ENCODE results near the gene RBM39. TPM values are rescaled to one million over a fixed set of nuclear protein-coding genes. Genes with fewer than 3 reads are reported as not detected.

The RBM39 gene
- total and polyA plus RNA-seq, 2 of the 13 experiments (the other 11 are each of a cell fraction or from before 2014, with no cell fraction given): 788 to 920 TPM

DNA sequence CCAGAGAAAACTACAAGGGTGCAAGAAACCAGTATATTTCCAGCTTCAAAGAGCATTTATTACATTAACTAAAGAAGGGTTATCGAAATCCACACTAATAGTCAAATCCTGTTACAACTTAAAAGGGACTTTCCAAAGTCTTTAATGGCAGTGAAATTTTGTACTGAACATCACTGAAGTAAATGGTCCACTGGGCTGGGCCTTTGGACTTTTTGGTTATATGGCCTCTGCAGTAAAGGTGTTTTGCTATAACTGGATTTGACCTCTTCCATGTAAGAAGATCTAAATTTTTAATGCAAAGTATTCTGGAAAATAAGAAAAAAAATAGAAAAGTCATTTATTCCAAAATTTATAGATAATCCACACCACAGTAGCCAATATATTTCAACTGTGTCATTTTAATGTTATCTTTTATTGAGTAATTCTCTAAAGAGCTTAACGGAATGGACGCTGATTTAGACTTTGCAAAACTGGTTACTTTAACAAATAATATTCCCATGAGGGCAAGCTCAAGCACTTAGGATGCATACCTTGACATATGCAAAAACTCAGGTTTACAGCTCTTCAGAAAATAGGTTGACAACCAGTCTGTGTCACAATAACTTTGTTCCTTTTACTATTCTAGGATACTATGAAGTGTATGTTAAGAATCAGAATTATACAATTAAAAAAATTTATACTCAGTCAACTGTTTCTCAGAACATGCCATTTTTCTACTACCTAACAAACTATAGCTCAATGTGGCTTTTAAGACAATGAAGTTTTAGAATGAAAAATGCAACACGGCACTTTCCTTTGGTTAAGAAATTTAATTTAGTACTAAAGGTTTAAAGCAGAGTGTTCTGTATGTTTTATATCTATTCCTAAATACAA is 7.0 kb downstream of the RBM39 start (continued):
- TF ChIP-seq, protein P1, sequence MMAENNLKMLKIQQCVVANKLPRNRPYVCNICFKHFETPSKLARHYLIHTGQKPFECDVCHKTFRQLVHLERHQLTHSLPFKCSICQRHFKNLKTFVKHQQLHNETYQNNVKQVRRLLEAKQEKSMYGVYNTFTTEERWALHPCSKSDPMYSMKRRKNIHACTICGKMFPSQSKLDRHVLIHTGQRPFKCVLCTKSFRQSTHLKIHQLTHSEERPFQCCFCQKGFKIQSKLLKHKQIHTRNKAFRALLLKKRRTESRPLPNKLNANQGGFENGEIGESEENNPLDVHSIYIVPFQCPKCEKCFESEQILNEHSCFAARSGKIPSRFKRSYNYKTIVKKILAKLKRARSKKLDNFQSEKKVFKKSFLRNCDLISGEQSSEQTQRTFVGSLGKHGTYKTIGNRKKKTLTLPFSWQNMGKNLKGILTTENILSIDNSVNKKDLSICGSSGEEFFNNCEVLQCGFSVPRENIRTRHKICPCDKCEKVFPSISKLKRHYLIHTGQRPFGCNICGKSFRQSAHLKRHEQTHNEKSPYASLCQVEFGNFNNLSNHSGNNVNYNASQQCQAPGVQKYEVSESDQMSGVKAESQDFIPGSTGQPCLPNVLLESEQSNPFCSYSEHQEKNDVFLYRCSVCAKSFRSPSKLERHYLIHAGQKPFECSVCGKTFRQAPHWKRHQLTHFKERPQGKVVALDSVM (CRISPR knock-in tag; IDR thresholded peaks at IDR 0.05): 0 out of 2 replicates have a peak, but pooled peaks have one; percentile 18
- TF ChIP-seq ZNF460 (CRISPR knock-in tag; IDR thresholded peaks at IDR 0.05; ENCODE audit: borderline replicate concordance) (0 out of 2 replicates have a peak, but pooled peaks have one; percentile 3), NR3C1 (CRISPR knock-in tag; IDR thresholded peaks at IDR 0.05) (no peak), RAD21 (CRISPR knock-in tag; IDR thresholded peaks at IDR 0.05) (0 out of 2 replicates have a peak, but pooled peaks have one; percentile 9), PRMT3 (CRISPR knock-in tag; IDR thresholded peaks at IDR 0.05; ENCODE audit: borderline replicate concordance, low read depth) (no peak), AGO2 (optimal IDR thresholded peaks at IDR 0.05; ENCODE audit: low read depth, low read length) (peak; percentile 61), BRCA1 (CRISPR knock-in tag; IDR thresholded peaks at IDR 0.05) (0 out of 2 replicates have a peak, but pooled peaks have one; percentile 45), RBFOX2 (IDR thresholded peaks at IDR 0.05; ENCODE audit: low read depth, low read length) (peak; percentile 78), CHCHD3 (CRISPR knock-in tag; IDR thresholded peaks at IDR 0.05) (no peak)
- TF ChIP-seq, protein P2, sequence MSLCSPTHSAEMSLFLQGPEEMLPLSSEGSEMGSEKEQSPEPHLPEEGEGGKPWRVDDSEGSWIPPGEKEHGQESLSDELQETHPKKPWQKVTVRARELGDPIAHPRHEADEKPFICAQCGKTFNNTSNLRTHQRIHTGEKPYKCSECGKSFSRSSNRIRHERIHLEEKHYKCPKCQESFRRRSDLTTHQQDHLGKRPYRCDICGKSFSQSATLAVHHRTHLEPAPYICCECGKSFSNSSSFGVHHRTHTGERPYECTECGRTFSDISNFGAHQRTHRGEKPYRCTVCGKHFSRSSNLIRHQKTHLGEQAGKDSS (CRISPR knock-in tag; IDR thresholded peaks at IDR 0.05; ENCODE audit: borderline replicate concordance, low read depth): no peak
- TF ChIP-seq, protein P3, sequence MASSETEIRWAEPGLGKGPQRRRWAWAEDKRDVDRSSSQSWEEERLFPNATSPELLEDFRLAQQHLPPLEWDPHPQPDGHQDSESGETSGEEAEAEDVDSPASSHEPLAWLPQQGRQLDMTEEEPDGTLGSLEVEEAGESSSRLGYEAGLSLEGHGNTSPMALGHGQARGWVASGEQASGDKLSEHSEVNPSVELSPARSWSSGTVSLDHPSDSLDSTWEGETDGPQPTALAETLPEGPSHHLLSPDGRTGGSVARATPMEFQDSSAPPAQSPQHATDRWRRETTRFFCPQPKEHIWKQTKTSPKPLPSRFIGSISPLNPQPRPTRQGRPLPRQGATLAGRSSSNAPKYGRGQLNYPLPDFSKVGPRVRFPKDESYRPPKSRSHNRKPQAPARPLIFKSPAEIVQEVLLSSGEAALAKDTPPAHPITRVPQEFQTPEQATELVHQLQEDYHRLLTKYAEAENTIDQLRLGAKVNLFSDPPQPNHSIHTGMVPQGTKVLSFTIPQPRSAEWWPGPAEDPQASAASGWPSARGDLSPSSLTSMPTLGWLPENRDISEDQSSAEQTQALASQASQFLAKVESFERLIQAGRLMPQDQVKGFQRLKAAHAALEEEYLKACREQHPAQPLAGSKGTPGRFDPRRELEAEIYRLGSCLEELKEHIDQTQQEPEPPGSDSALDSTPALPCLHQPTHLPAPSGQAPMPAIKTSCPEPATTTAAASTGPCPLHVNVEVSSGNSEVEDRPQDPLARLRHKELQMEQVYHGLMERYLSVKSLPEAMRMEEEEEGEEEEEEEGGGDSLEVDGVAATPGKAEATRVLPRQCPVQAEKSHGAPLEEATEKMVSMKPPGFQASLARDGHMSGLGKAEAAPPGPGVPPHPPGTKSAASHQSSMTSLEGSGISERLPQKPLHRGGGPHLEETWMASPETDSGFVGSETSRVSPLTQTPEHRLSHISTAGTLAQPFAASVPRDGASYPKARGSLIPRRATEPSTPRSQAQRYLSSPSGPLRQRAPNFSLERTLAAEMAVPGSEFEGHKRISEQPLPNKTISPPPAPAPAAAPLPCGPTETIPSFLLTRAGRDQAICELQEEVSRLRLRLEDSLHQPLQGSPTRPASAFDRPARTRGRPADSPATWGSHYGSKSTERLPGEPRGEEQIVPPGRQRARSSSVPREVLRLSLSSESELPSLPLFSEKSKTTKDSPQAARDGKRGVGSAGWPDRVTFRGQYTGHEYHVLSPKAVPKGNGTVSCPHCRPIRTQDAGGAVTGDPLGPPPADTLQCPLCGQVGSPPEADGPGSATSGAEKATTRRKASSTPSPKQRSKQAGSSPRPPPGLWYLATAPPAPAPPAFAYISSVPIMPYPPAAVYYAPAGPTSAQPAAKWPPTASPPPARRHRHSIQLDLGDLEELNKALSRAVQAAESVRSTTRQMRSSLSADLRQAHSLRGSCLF (CRISPR knock-in tag; IDR thresholded peaks at IDR 0.05; ENCODE audit: borderline replicate concordance): 0 out of 2 replicates have a peak, but pooled peaks have one; percentile 69
- TF ChIP-seq, protein P4, sequence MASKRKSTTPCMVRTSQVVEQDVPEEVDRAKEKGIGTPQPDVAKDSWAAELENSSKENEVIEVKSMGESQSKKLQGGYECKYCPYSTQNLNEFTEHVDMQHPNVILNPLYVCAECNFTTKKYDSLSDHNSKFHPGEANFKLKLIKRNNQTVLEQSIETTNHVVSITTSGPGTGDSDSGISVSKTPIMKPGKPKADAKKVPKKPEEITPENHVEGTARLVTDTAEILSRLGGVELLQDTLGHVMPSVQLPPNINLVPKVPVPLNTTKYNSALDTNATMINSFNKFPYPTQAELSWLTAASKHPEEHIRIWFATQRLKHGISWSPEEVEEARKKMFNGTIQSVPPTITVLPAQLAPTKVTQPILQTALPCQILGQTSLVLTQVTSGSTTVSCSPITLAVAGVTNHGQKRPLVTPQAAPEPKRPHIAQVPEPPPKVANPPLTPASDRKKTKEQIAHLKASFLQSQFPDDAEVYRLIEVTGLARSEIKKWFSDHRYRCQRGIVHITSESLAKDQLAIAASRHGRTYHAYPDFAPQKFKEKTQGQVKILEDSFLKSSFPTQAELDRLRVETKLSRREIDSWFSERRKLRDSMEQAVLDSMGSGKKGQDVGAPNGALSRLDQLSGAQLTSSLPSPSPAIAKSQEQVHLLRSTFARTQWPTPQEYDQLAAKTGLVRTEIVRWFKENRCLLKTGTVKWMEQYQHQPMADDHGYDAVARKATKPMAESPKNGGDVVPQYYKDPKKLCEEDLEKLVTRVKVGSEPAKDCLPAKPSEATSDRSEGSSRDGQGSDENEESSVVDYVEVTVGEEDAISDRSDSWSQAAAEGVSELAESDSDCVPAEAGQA (IDR thresholded peaks at IDR 0.05; ENCODE audit: low read depth): no peak
- TF ChIP-seq, protein P4 (CRISPR knock-in tag; IDR thresholded peaks at IDR 0.05; ENCODE audit: borderline replicate concordance): 0 out of 2 replicates have a peak, but pooled peaks have one; percentile 53
